Measurements from ENCODE around the gene BEX2. TPM values are rescaled to one million over a fixed set of nuclear protein-coding genes. Genes with fewer than 3 reads are reported as not detected.

BEX2 gene
- total RNA-seq, 6 donors from 2014 or later: 13.7 to 39.1 (median 24.6) TPM

- H3K27ac ChIP-seq: no peak overlapping the region
- no peak overlapping the region for H3K4me3 ChIP-seq
- ATAC-seq (ENCODE audit: low FRiP score in 2 of 2): no peak
- no peaks in the 10 kb centered on the region for H3K27me3 ChIP-seq
- no peaks in the 10 kb centered on the region for H3K4me1 ChIP-seq
- no peak for DNase-seq
- H3K36me3 ChIP-seq: no peaks in the 10 kb centered on the region
- 44 to 78% methylated on average over 2 to 3 of the region's 3 CpGs for WGBS, 2 donors
- TF ChIP-seq POLR2AphosphoS5 (IDR thresholded peaks at IDR 0.05) (no peak), EP300 (IDR thresholded peaks at IDR 0.05) (no peak), CTCF (IDR thresholded peaks at IDR 0.05) (no peak), POLR2A (IDR thresholded peaks at IDR 0.05) (no peak)
- H3K9me3 ChIP-seq: no peaks in the 10 kb centered on the region
Measured at GRCh38 chrX:103338663-103339062, 27.9 kb upstream of the BEX2 start.

- Histone ChIP-seq H3K9me3 (no peaks in the 10 kb centered on the region), H3K36me3 (no peaks in the 10 kb centered on the region), H3K27ac (no peak overlapping the region), H3K4me1 (no peaks in the 10 kb centered on the region), H3K4me3 (peak overlapping the region in 2 of 4 donors; percentile 15 to 29), H3K27me3 (no peaks in the 10 kb centered on the region)
- TF ChIP-seq POLR2AphosphoS5 (IDR thresholded peaks at IDR 0.05) (no peak), CTCF (IDR thresholded peaks at IDR 0.05) (no peak), EP300 (IDR thresholded peaks at IDR 0.05) (no peak), POLR2A (IDR thresholded peaks at IDR 0.05) (no peak)
- DNase-seq: peak in 1 of 2 donors; percentile 29
- peak in 1 of 2 donors; percentile 19 for ATAC-seq (ENCODE audit: low FRiP score in 2 of 2)
- 19 to 32% methylated on average over 21 of the region's 21 CpGs for WGBS, 2 donors
Measured at GRCh38 chrX:103330681-103331288, 20.0 kb upstream of the BEX2 start.

- no peak for TF ChIP-seq EP300 (IDR thresholded peaks at IDR 0.05)
- no peak for TF ChIP-seq POLR2A (IDR thresholded peaks at IDR 0.05)
- TF ChIP-seq CTCF (IDR thresholded peaks at IDR 0.05): no peak
- no peak for TF ChIP-seq POLR2AphosphoS5 (IDR thresholded peaks at IDR 0.05)
- Histone ChIP-seq H3K4me1 (no peaks in the 10 kb centered on the region), H3K4me3 (peak within 1 kb of the TSS in 3 of 4 donors; percentile 11 to 29 (median 15)), H3K27ac (no peak within 1 kb of the TSS), H3K9me3 (no peaks in the 10 kb centered on the region), H3K27me3 (no peaks in the 10 kb centered on the region), H3K36me3 (no peaks in the 10 kb centered on the region)
- DNase-seq (no peak), ATAC-seq (ENCODE audit: low FRiP score in 2 of 2) (peak in 1 of 2 donors; percentile 68)
- WGBS, 2 donors: 48 to 59% methylated on average over 7 to 11 of the region's 11 CpGs
Measured at GRCh38 chrX:103329991-103330390, 19.2 kb upstream of the BEX2 start, which contains the start of gene TCEAL7. Gene TCEAL7 (plus strand): TSS chrX:103330239. CDS start chrX:103331404, 1,165 bp downstream.

GRCh38 chrX:103311399-103311780 is 600 bp upstream of the BEX2 start:
- no peak for DNase-seq
- Histone ChIP-seq H3K27me3 (peaks cover 0 to 14% (median 0%) of the 10 kb centered on the region in 4 donors), H3K36me3 (no peaks in the 10 kb centered on the region), H3K27ac (no peak overlapping the region), H3K4me3 (no peak overlapping the region), H3K9me3 (no peaks in the 10 kb centered on the region), H3K4me1 (peaks cover 0 to 9% (median 1%) of the 10 kb centered on the region in 4 donors)
- no peak for TF ChIP-seq POLR2AphosphoS5 (IDR thresholded peaks at IDR 0.05)
- no peak for TF ChIP-seq EP300 (IDR thresholded peaks at IDR 0.05)
- no peak for TF ChIP-seq CTCF (IDR thresholded peaks at IDR 0.05)
- no peak for TF ChIP-seq POLR2A (IDR thresholded peaks at IDR 0.05)
- ATAC-seq (ENCODE audit: low FRiP score in 2 of 2): no peak
- 68 to 82% methylated on average over 3 of the region's 3 CpGs for WGBS, 2 donors
